Measurements from ENCODE around the gene SULT1C2. TPM values are rescaled to one million over a fixed set of nuclear protein-coding genes. Genes with fewer than 3 reads are reported as not detected.

The SULT1C2 gene
- total and polyA plus RNA-seq, 2 of the 8 experiments (the other 6 are each of a cell fraction or from before 2014, with no cell fraction given) = 2.2 to 2.8 TPM

GRCh38 chr2:108304975-108305374 lies 16.3 kb downstream of the SULT1C2 start:
- WGBS, 2 experiments (ENCODE audit: extremely low coverage in 1 of 2, insufficient coverage in 1 of 2, insufficient read length in 1 of 2, insufficient replicate concordance in 2 of 2, low coverage in 1 of 2, low lambda C conversion rate in 2 of 2, missing lambda C conversion rate in 1 of 2) = 91% methylated on average over 2 of the region's 2 CpGs; no CpG with 5 or more reads in 1 of the 2 experiments
- no peak for TF ChIP-seq CHD1 (IDR thresholded peaks at IDR 0.05; ENCODE audit: low read depth, low read length)
- no peak for TF ChIP-seq CREB1 (IDR thresholded peaks at IDR 0.05)
- TF ChIP-seq CEBPB (IDR thresholded peaks at IDR 0.05; ENCODE audit: low read depth, low read length) = no peak
- no peak for TF ChIP-seq ASH2L (IDR thresholded peaks at IDR 0.05; ENCODE audit: low read length)
- TF ChIP-seq CBX8 (IDR thresholded peaks at IDR 0.05; ENCODE audit: borderline replicate concordance, low read depth, low read length) = no peak
- TF ChIP-seq SRF (IDR thresholded peaks at IDR 0.05; ENCODE audit: low read depth, low read length) = no peak
- TF ChIP-seq KDM5A (IDR thresholded peaks at IDR 0.05; ENCODE audit: low read length) = no peak
- no peak for TF ChIP-seq MAFK (IDR thresholded peaks at IDR 0.05; ENCODE audit: low read depth, low read length)
- TF ChIP-seq ATF3 (IDR thresholded peaks at IDR 0.05; ENCODE audit: insufficient read depth, low read depth, low read length) = no peak
- no peak for TF ChIP-seq TCF12 (IDR thresholded peaks at IDR 0.05; ENCODE audit: low read depth, low read length)
- no peak for TF ChIP-seq POU5F1 (IDR thresholded peaks at IDR 0.05; ENCODE audit: low read depth, low read length)
- no peak for TF ChIP-seq MAX (IDR thresholded peaks at IDR 0.05)
- TF ChIP-seq HDAC6 (IDR thresholded peaks at IDR 0.05; ENCODE audit: low read depth, low read length) = no peak
- POLR2A ChIA-PET (ENCODE audit: partially characterized antibody) = no interaction called here

More at GRCh38 chr2:108304975-108305374, 16.3 kb downstream of the SULT1C2 start:
- H3K4me2 ChIP-seq (ENCODE audit: insufficient read depth in 1 of 2, low read depth in 2 of 2, low read length in 2 of 2) = no peak overlapping the region
- H3K23ac ChIP-seq (ENCODE audit: insufficient read length) = no peak overlapping the region
- H3K79me1 ChIP-seq (ENCODE audit: low read depth, low read length) = no peaks in the 10 kb centered on the region
- no peak overlapping the region for H3K9ac ChIP-seq (replicated peaks in 1 of 4; ENCODE audit: extremely low read depth in 1 of 4, low read depth in 3 of 4, low read length in 3 of 4)
- no peak overlapping the region for H3K56ac ChIP-seq (replicated peaks; ENCODE audit: insufficient read length, low read depth, low read length)
- no peaks in the 10 kb centered on the region for H3K23me2 ChIP-seq (ENCODE audit: low read depth, low read length)
- DNase-seq (ENCODE audit: low read depth in 1 of 2, low spot score in 2 of 2) = no peak
- H3K9me3 ChIP-seq (ENCODE audit: insufficient read depth in 2 of 2, low read depth in 1 of 2, low read length in 1 of 2) = no peaks in the 10 kb centered on the region
- H4K8ac ChIP-seq (ENCODE audit: extremely low read depth, insufficient read depth, low read length) = no peak overlapping the region
- no peak overlapping the region for H2BK120ac ChIP-seq (replicated peaks; ENCODE audit: low read depth, low read length)
- H3K18ac ChIP-seq (ENCODE audit: extremely low read depth, low read length) = no peak overlapping the region
- no peaks in the 10 kb centered on the region for H3K4me1 ChIP-seq (replicated peaks in 1 of 4; ENCODE audit: control insufficient read depth in 3 of 4, insufficient read depth in 4 of 4, low read length in 3 of 4)
- H4K20me1 ChIP-seq (replicated peaks in 1 of 2; ENCODE audit: control insufficient read depth in 1 of 2, insufficient read depth in 2 of 2, low read length in 2 of 2) = no peaks in the 10 kb centered on the region
- no peaks in the 10 kb centered on the region for H3K79me2 ChIP-seq (ENCODE audit: control insufficient read depth in 1 of 2, insufficient read depth in 2 of 2, low read length in 2 of 2)
- H2BK5ac ChIP-seq (ENCODE audit: low read depth, low read length) = no peak overlapping the region
- H3K36me3 ChIP-seq (ENCODE audit: control insufficient read depth in 2 of 4, insufficient read depth in 4 of 4, low read length in 3 of 4) = no peaks in the 10 kb centered on the region
- H2BK15ac ChIP-seq (ENCODE audit: low read length) = no peak overlapping the region
- CTCF ChIA-PET (ENCODE audit: partially characterized antibody) = no interaction called here
- no peak overlapping the region for H3K4ac ChIP-seq (replicated peaks; ENCODE audit: insufficient read length, low read depth, low read length)
- H3K27me3 ChIP-seq (replicated peaks in 1 of 4; ENCODE audit: control insufficient read depth in 3 of 4, extremely low read depth in 1 of 4, insufficient read depth in 3 of 4, low read length in 3 of 4) = no peaks in the 10 kb centered on the region; a peak in 1 of 7 replicates
- no peak overlapping the region for H4K5ac ChIP-seq (ENCODE audit: insufficient read length, low read depth, low read length)
- H2BK12ac ChIP-seq (ENCODE audit: low read depth, low read length) = no peak overlapping the region
- H3K4me3 ChIP-seq (ENCODE audit: extremely low read depth in 1 of 4, insufficient read depth in 2 of 4, low read depth in 3 of 4, low read length in 4 of 4) = no peak overlapping the region
- no peak overlapping the region for H4K91ac ChIP-seq (replicated peaks; ENCODE audit: insufficient read length, low read length)
- H3K27ac ChIP-seq (ENCODE audit: low read depth, low read length) = no peak overlapping the region
- no peak overlapping the region for H3K14ac ChIP-seq (ENCODE audit: insufficient read length)
- H2AFZ ChIP-seq (ENCODE audit: low read length) = no peak overlapping the region
- FAIRE-seq = no peak
- no peak overlapping the region for H2BK20ac ChIP-seq (ENCODE audit: low read length)
- no peak overlapping the region for H2AK5ac ChIP-seq (ENCODE audit: low read depth, low read length)

All from H1 (cell line).